ENCODE measurements around the gene NTHL1.

Gene NTHL1

GRCh38 chr16:1991135-1991551 lies 56.5 kb downstream of the NTHL1 start:
- no peak for DNase-seq

DNA sequence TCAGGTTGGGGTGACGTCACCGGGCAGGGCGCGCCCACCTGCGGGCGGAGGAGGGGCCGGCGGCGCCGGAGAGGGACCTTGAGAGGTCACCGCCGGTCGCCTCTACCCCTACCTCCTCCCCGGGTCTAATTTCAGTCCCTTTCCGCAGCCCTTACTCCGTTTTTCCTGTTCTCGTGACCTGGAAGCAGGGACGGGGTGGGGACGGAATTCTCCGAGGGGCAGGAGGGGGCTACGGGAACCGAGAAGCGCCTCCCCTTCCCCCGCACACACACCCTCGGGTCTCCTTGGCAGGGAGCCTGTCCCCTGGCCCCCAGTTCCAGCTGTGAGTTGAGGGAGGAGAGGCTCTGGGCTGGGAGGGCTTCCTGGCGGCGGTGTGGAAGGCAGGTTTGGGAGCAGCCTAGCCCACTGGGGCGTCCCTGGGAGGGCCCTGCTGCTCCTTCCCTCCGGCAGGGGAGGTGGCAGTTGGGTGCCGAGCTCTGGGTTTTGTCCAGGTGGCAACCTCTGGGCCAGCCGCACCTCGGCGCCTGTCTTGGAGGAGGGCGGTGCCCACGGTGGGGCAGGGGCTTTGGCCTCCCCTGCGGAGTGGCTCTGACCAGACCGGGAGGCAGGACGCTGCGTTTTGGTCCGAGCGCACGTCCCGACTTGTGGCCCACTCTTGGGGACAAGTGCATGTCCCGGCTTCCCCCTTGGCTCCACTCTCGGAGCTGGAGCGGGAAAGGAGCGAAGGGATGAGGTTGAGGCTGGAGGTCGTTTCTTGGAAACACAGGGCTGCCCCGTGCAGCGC lies 57.1 kb downstream of the NTHL1 start:
- no peak for DNase-seq

DNA sequence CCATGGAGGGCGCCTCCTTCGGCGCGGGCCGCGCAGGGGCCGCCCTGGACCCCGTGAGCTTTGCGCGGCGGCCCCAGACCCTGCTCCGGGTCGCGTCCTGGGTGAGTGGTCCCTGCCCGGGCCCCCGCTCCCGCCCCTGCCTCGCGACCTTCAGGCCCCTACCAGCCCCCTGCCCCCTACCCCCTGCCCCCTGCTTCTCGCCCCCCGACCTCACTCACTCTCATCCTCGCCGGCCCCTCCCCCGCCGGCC lies 57.6 kb downstream of the NTHL1 start:
- no peak for DNase-seq

Data from 8988T (cell line).